PFSK-1 (cell line): ENCODE results near the gene SIGLEC14.

Experiments
- FOXP2 ChIP-seq: optimal IDR thresholded peaks from 2 replicates; pipeline ENCODE3; 2011; ENCODE audit warnings: borderline replicate concordance, control low read depth, inconsistent platforms; ENCODE audit not compliant: insufficient read depth; ENCODE audit errors: extremely low read length, extremely low read depth
- POLR2AphosphoS5 ChIP-seq: IDR thresholded peaks from 2 replicates; pipeline ENCODE4 v1.6.1; 2012; ENCODE audit warnings: low read depth, mild to moderate bottlenecking, control low read depth, low read length, moderate library complexity
- REST ChIP-seq, 2 experiments: IDR thresholded peaks; 2 replicates each; pipeline versions ENCODE4 v1.6.1 to v1.8.0; 2011 to 2012; ENCODE audit warnings: low read depth in 2 of 2, low read length in 2 of 2, control low read depth in 1 of 2, inconsistent platforms in 1 of 2, mild to moderate bottlenecking in 1 of 2, moderate library complexity in 1 of 2; ENCODE audit not compliant: insufficient read depth in 1 of 2
- SIN3A ChIP-seq: IDR thresholded peaks from 2 replicates; pipeline ENCODE4 v1.6.1; 2012; ENCODE audit warnings: mild to moderate bottlenecking, low read length, moderate library complexity, borderline replicate concordance; ENCODE audit not compliant: insufficient read depth
- TAF1 ChIP-seq: IDR thresholded peaks from 2 replicates; pipeline ENCODE4 v1.6.1; 2012; ENCODE audit warnings: low read length, control low read depth, borderline replicate concordance; ENCODE audit not compliant: insufficient read depth

The SIGLEC14 gene

GRCh38 chr19:51598159-51598915 lies 48.3 kb downstream of the SIGLEC14 start:
- no peak for TF ChIP-seq REST (IDR thresholded peaks at IDR 0.05; ENCODE audit: insufficient read depth in 1 of 2, low read depth in 2 of 2, low read length in 2 of 2)
- TF ChIP-seq TAF1: no peak
- TF ChIP-seq POLR2AphosphoS5: no peak
- TF ChIP-seq FOXP2: no peak
- TF ChIP-seq SIN3A: no peak

- TF ChIP-seq SIN3A: no peak
- no peak for TF ChIP-seq FOXP2
- TF ChIP-seq REST (IDR thresholded peaks at IDR 0.05; ENCODE audit: insufficient read depth in 1 of 2, low read depth in 2 of 2, low read length in 2 of 2): no peak
- no peak for TF ChIP-seq TAF1
- TF ChIP-seq POLR2AphosphoS5: no peak
Measured at GRCh38 chr19:51595190-51596175, 51.1 kb downstream of the SIGLEC14 start.

- TF ChIP-seq POLR2AphosphoS5 (no peak), FOXP2 (no peak), SIN3A (no peak), REST (IDR thresholded peaks at IDR 0.05; ENCODE audit: insufficient read depth in 1 of 2, low read depth in 2 of 2, low read length in 2 of 2) (no peak), TAF1 (no peak)
Measured at GRCh38 chr19:51594774-51595109, 51.9 kb downstream of the SIGLEC14 start.

- TF ChIP-seq POLR2AphosphoS5 (peak; percentile 82), TAF1 (peak; percentile 84), FOXP2 (peak; percentile 90), SIN3A (0 out of 2 replicates have a peak, but pooled peaks have one; percentile 35), REST (IDR thresholded peaks at IDR 0.05; ENCODE audit: insufficient read depth in 1 of 2, low read depth in 2 of 2, low read length in 2 of 2) (peak in 1 of 2 experiments; percentile 24; a peak in 1 of 4 replicates)
Measured at GRCh38 chr19:51593969-51594773, 52.5 kb downstream of the SIGLEC14 start.
